ENCODE results near the gene TEX10.

TEX10 gene

DNA sequence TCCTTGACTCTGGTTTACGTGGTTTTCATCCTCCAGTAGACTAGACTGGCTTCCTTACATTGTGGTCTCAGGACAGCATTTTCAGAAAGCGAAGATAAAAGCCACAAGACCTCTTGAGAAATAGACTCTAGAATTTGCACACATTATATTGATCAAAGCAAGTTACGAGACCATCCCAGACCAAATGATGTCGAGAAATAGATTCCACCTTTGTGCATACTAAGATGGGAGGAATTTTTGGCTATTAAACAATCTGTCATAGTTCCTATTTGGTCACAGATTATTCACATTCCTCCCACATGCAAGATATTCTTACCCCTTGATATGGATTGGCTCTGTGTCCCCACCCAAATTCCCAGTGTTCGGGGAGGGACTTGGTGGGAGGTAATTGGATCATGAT lies 65.6 kb downstream of the TEX10 start:
- H3K4me3 ChIP-seq (ENCODE audit: low read length) = no peak overlapping the region
- DNase-seq (ENCODE audit: low read depth) = no peak
- TF ChIP-seq, protein P1, sequence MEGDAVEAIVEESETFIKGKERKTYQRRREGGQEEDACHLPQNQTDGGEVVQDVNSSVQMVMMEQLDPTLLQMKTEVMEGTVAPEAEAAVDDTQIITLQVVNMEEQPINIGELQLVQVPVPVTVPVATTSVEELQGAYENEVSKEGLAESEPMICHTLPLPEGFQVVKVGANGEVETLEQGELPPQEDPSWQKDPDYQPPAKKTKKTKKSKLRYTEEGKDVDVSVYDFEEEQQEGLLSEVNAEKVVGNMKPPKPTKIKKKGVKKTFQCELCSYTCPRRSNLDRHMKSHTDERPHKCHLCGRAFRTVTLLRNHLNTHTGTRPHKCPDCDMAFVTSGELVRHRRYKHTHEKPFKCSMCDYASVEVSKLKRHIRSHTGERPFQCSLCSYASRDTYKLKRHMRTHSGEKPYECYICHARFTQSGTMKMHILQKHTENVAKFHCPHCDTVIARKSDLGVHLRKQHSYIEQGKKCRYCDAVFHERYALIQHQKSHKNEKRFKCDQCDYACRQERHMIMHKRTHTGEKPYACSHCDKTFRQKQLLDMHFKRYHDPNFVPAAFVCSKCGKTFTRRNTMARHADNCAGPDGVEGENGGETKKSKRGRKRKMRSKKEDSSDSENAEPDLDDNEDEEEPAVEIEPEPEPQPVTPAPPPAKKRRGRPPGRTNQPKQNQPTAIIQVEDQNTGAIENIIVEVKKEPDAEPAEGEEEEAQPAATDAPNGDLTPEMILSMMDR (conservative IDR thresholded peaks at IDR 0.05; ENCODE audit: low read depth, low read length) = no peak

DNA sequence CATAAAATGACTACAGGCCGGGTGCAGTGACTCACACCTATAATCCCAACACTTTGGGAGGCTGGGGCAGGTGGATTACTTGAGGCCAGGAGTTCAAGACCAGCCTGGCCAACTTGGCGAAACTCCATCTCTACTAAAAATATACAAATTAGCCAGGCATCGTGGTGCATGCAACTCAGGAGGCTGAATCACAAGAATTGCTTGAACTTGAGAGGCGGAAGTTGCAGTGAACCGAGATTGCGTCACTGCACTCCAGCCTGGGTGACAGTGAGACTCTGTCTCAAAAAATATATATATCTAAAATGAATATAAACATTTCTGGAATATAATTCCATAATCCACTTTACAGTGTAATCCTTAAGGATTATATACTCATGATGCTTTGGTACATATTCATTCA lies 66.5 kb downstream of the TEX10 start:
- DNase-seq (ENCODE audit: low read depth) = no peak
- TF ChIP-seq, protein P1 (conservative IDR thresholded peaks at IDR 0.05; ENCODE audit: low read depth, low read length) = no peak
- no peak overlapping the region for H3K4me3 ChIP-seq (ENCODE audit: low read length)

DNA sequence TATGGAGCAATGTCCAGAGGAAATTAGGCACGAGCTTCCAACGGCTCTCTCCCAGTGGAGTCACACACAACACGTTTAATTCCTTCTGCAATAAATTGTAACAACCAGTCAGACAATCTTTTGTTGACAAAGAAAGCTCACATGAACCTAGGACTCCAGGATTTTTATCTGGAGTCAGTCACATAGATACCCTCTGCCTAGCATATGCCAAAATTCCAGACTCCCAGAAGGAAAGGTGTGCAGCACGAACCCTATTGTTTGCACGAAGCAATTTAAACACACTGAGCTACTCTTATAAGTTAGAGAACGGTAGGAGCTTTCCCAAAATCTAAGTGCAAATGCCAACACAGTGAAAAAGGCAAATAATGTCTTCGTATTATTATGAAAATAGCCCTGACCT lies 67.1 kb downstream of the TEX10 start:
- no peak overlapping the region for H3K4me3 ChIP-seq (ENCODE audit: low read length)
- TF ChIP-seq, protein P1 (conservative IDR thresholded peaks at IDR 0.05; ENCODE audit: low read depth, low read length) = no peak
- no peak for DNase-seq (ENCODE audit: low read depth)

DNA sequence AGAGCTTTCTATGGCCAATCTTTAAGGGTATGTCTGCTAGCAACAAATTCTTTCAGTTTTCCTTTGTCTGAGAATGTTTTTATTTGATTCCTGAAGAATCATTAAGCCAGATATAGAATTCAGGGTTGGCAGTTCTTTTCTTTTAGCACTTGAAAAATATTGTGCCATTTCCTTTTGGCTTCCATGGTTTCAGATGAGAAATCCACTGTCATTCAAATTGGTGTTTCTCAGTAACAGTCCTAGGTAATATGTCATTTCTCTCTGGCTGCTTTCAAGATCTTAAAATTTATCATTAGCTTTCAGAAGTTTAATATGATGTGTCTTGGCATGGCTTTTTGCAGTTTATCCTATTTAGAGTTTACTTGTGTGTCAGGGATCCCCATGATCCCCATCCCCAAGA lies 67.7 kb downstream of the TEX10 start:
- TF ChIP-seq, protein P1 (conservative IDR thresholded peaks at IDR 0.05; ENCODE audit: low read depth, low read length) = no peak
- no peak for DNase-seq (ENCODE audit: low read depth)
- no peak overlapping the region for H3K4me3 ChIP-seq (ENCODE audit: low read length)

DNA sequence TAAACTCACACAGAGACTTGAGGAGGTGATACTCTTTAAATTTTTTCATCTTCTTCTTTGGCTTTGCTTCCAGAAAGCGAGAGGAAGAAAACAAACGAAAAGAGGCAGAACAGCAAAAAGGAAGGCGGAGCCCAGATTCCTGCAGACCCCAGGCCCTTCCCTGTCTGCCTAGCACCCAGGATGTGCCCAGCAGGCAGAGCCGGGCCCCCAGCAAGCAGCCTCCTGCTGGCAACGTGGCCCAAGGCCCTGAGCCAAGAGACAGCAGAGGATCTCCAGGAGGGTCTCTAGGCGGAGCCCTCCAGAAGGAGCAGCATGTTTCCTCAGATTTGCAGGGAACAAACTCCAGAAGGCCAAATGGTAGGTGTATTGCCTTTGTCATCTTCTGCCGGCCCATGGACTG lies 68.5 kb downstream of the TEX10 start:
- DNase-seq (ENCODE audit: low read depth) = no peak
- TF ChIP-seq, protein P1 (conservative IDR thresholded peaks at IDR 0.05; ENCODE audit: low read depth, low read length) = no peak
- no peak overlapping the region for H3K4me3 ChIP-seq (ENCODE audit: low read length)

DNA sequence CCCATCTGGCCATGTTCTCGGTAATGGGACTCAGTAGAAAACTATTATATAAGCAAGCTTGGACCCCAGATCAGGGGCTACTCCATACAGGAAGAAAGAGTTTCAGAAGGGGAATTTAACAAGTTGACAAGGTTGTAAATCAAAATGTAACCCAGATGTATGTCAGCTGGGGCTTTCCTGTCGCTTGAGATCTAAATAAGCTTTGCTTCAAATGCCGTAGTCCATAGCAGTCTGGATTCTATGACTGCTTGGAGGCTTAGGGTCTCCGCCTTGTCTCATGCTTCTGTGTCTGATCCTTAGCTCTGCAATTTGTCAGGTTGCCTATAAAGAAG lies 70.4 kb downstream of the TEX10 start:
- TF ChIP-seq, protein P1 (conservative IDR thresholded peaks at IDR 0.05; ENCODE audit: low read depth, low read length) = no peak
- H3K4me3 ChIP-seq (ENCODE audit: low read length) = no peak overlapping the region
- no peak for DNase-seq (ENCODE audit: low read depth)

DNA sequence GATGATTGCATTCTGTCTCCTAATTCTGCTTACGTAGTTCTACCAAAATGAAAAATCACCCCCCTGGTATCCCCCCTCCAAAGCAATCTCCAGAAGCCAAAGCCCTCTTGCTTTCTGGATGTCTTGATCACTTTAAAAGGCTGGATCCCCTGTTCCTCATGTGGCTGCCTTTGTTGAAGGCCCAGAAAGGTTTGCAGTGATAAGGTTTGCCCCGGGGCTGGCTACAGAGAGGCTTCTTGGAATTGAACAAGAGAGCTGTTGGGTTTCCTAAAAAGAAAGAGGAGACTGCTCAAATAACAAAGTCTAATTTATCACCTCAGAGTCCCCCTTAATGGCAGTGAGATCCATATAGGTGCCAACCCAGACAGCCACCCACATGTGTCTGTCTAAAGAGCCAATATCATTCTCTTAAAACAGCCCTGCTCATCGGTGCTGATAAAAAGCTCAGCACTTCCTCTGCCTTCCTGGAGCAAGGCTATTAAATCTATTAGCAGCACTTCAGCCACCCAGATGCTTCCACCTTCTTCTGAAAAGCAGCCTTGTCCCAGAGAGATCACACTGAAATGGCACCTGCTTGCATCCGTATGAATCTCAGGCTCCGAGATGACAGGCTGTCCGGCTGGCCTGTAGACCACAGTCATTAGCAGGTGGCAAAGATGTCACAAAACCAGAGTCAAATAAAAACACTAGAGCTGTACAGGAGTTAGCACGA lies 70.9 kb downstream of the TEX10 start:
- no peak overlapping the region for H3K4me3 ChIP-seq (ENCODE audit: low read length)
- no peak for DNase-seq (ENCODE audit: low read depth)
- TF ChIP-seq, protein P1 (conservative IDR thresholded peaks at IDR 0.05; ENCODE audit: low read depth, low read length) = no peak

All from retinal pigment epithelial cell (primary cell).